Left lung (tissue), 10 donors: ENCODE results near the gene PVRIG. TPM values are rescaled to one million over a fixed set of nuclear protein-coding genes. Genes with fewer than 3 reads are reported as not detected.
A peak's percentile ranks its signal among the peaks of the same experiment; 100 is the strongest.
"Not testable (repeated sequence)": the region's sequence is repeated elsewhere in the genome, so short reads cannot be mapped to it uniquely, and the experiment has no call there.

Experiments used
- ATAC-seq: fragments of 200-7000 bp; cut with Tn5 transposase; one replicate; pipeline ENCODE4 v1.9.1; 2020; ENCODE audit warnings: moderate library complexity
- DNase-seq, 4 donors: peaks; one replicate each; pipeline ENCODE4 v3.0.0-alpha.2; 2013 to 2020
- H3K27ac ChIP-seq, 2 donors: fragments of 200-600 bp; sonication (generic) in 1 of 2; one replicate each; pipeline versions ENCODE4 v1.5.0 to v1.8.0; 2020 to 2021
- H3K27me3 ChIP-seq, 2 donors: fragments of 200-600 bp; sonication (generic) in 1 of 2; one replicate each; pipeline versions ENCODE4 v1.5.0 to v1.8.0; 2020 to 2021
- H3K36me3 ChIP-seq, 2 donors: fragments of 200-600 bp; sonication (generic) in 1 of 2; one replicate each; pipeline versions ENCODE4 v1.5.0 to v1.8.0; 2020 to 2021
- H3K4me1 ChIP-seq, 2 donors: fragments of 200-600 bp; one replicate each; pipeline ENCODE4 v1.8.0; 2021
- H3K4me3 ChIP-seq, 2 donors: fragments of 200-600 bp; sonication (generic) in 1 of 2; one replicate each; pipeline versions ENCODE4 v1.5.0 to v1.8.0; 2020 to 2021; ENCODE audit warnings: mild to moderate bottlenecking in 1 of 2
- H3K9me3 ChIP-seq, 2 donors: fragments of 200-600 bp; sonication (generic) in 1 of 2; one replicate each; pipeline versions ENCODE4 v1.5.0 to v1.8.0; 2020 to 2021
- CTCF ChIP-seq, 2 donors: fragments of 200-600 bp; sonication (generic) in 1 of 2; IDR thresholded peaks; one replicate each; pipeline versions ENCODE4 v1.5.0 to v1.8.0; 2021; ENCODE audit warnings: antibody characterized with exemption in 2 of 2
- intact Hi-C, 2 donors: fragments of 100-400 bp; cut with DNase I; formaldehyde crosslinking; loops; one replicate each; pipeline versions ENCODE4 v1.11.2 to v1.14.2; 2022
- polyA plus RNA-seq, 6 donors: library from polyadenylated mRNA; unstranded; fragments of 120-200 nt; gene quantifications; one replicate each; pipeline ENCODE4 v1.2.1, GENCODE V29; 2013; ENCODE audit not compliant: insufficient read length in 6 of 6
- total RNA-seq, 2 donors: library from RNA; stranded (reverse); fragmentation: NEBNext Ultra II Directional; extraction: Animal tissue kit (Norgen Biotek cat#: 25700); gene quantifications; one replicate each; pipeline ENCODE4 v1.2.1, GENCODE V29; 2021
- donor health status: DM: no; HTN: yes; CAD: no.
- donor health status: DM: no; HTN: no; CAD: no.

Gene PVRIG
- total and polyA plus RNA-seq, 8 donors: 0.41 to 9.1 (median 7.2) TPM

GRCh38 chr7:100221767-100222444, 2.2 kb downstream of the PVRIG start:
- Histone ChIP-seq H3K4me1 (no peaks in the 10 kb centered on the region), H3K27ac (no peak overlapping the region), H3K27me3 (no peaks in the 10 kb centered on the region), H3K9me3 (no peaks in the 10 kb centered on the region), H3K4me3 (no peak overlapping the region), H3K36me3 (peaks cover 0 to 14% of the 10 kb centered on the region in 2 donors)
- intact Hi-C loops: loop anchor here in 1 of 2 donors (5.0 kb wide), 1 partner anchor 85 kb away; no protein-coding TSS in a partner anchor
- DNase-seq (no peak), ATAC-seq (no peak)
- no peak for TF ChIP-seq CTCF (IDR thresholded peaks at IDR 0.05)

- no peak for TF ChIP-seq CTCF (IDR thresholded peaks at IDR 0.05)
- Histone ChIP-seq H3K4me1 (no peaks in the 10 kb centered on the region), H3K36me3 (peaks cover 0 to 14% of the 10 kb centered on the region in 2 donors), H3K27ac (no peak overlapping the region), H3K4me3 (no peak overlapping the region), H3K9me3 (no peaks in the 10 kb centered on the region), H3K27me3 (no peaks in the 10 kb centered on the region)
- intact Hi-C loops: loop anchor here in 1 of 2 donors (5.0 kb wide), 1 partner anchor 85 kb away; no protein-coding TSS in a partner anchor
- DNase-seq (peak in 1 of 4 donors; percentile 65), ATAC-seq (no peak)
These were observed 2.8 kb downstream of the PVRIG start for GRCh38 chr7:100222445-100223132.

GRCh38 chr7:100223376-100223927, 3.7 kb downstream of the PVRIG start:
- H3K4me1 ChIP-seq, H3K9me3 ChIP-seq, ATAC-seq, DNase-seq, H3K4me3 ChIP-seq, H3K27me3 ChIP-seq, H3K27ac ChIP-seq: not testable (repeated sequence)
- peaks cover 0 to 14% of the 10 kb centered on the region in 2 donors for H3K36me3 ChIP-seq
- intact Hi-C loops: loop anchor here in 1 of 2 donors (5.0 kb wide), 1 partner anchor 86 kb away; no protein-coding TSS in a partner anchor

- not testable (repeated sequence) for H3K27me3 ChIP-seq, ATAC-seq, DNase-seq, H3K27ac ChIP-seq, H3K4me1 ChIP-seq, H3K4me3 ChIP-seq, H3K9me3 ChIP-seq
- intact Hi-C loops: loop anchor here in 1 of 2 donors (5.0 kb wide), 1 partner anchor 88 kb away; no protein-coding TSS in a partner anchor
- peaks cover 0 to 14% of the 10 kb centered on the region in 2 donors for H3K36me3 ChIP-seq
These were observed 5.1 kb downstream of the PVRIG start for GRCh38 chr7:100224891-100225290.

- H3K27ac ChIP-seq, H3K27me3 ChIP-seq, ATAC-seq, DNase-seq, H3K9me3 ChIP-seq, H3K4me3 ChIP-seq, H3K36me3 ChIP-seq, intact Hi-C loops, H3K4me1 ChIP-seq: not testable (repeated sequence)
These were observed 15.0 kb downstream of the PVRIG start for GRCh38 chr7:100234660-100235317.

- intact Hi-C loops, H3K4me3 ChIP-seq, H3K9me3 ChIP-seq, H3K36me3 ChIP-seq, ATAC-seq, H3K27ac ChIP-seq, DNase-seq, H3K4me1 ChIP-seq, H3K27me3 ChIP-seq: not testable (repeated sequence)
These were observed 20.2 kb downstream of the PVRIG start for GRCh38 chr7:100239975-100240374.

GRCh38 chr7:100243385-100243784, 23.6 kb downstream of the PVRIG start:
- H3K27ac ChIP-seq, H3K4me3 ChIP-seq, ATAC-seq, DNase-seq, intact Hi-C loops, H3K27me3 ChIP-seq, H3K36me3 ChIP-seq, H3K9me3 ChIP-seq: not testable (repeated sequence)
- H3K4me1 ChIP-seq: peaks cover 0 to 13% of the 10 kb centered on the region in 2 donors

GRCh38 chr7:100244988-100245605, 25.3 kb downstream of the PVRIG start:
- ATAC-seq, H3K27me3 ChIP-seq, DNase-seq, H3K36me3 ChIP-seq, H3K27ac ChIP-seq, intact Hi-C loops, H3K9me3 ChIP-seq, H3K4me3 ChIP-seq: not testable (repeated sequence)
- H3K4me1 ChIP-seq: peaks cover 0 to 13% of the 10 kb centered on the region in 2 donors

- H3K9me3 ChIP-seq, intact Hi-C loops, ATAC-seq, DNase-seq, H3K27me3 ChIP-seq, H3K36me3 ChIP-seq, H3K4me3 ChIP-seq, H3K27ac ChIP-seq: not testable (repeated sequence)
- H3K4me1 ChIP-seq: peaks cover 0 to 13% of the 10 kb centered on the region in 2 donors
These were observed 26.5 kb downstream of the PVRIG start for GRCh38 chr7:100246121-100246864.

GRCh38 chr7:100246865-100247137, 27.1 kb downstream of the PVRIG start:
- intact Hi-C loops, H3K36me3 ChIP-seq, ATAC-seq, H3K27ac ChIP-seq, DNase-seq, H3K9me3 ChIP-seq, H3K27me3 ChIP-seq, H3K4me3 ChIP-seq: not testable (repeated sequence)
- H3K4me1 ChIP-seq: peaks cover 0 to 13% of the 10 kb centered on the region in 2 donors
